NCI-H2081 (cell line): Measurements from ENCODE around the gene SIAH3.
"Not testable (repeated sequence)": the region's sequence is repeated elsewhere in the genome, so short reads cannot be mapped to it uniquely, and the experiment has no call there.

Experiments
- DNase-seq, 2 experiments: peaks; one replicate each; lab custom pipeline; 2025; lab: John Stamatoyannopoulos, UW

SIAH3 gene

GRCh38 chr13:45851171-45851921 is at the start of gene SIAH3:
SIAH3 (minus strand) TSS chr13:45851753; CDS start chr13:45851629, 124 bp downstream.
- DNase-seq = no peak

- DNase-seq = peak in 1 of 2 experiments; percentile 10
Observed at GRCh38 chr13:45899406-45899805, 47.9 kb upstream of the SIAH3 start.

- DNase-seq = no peak
Observed at GRCh38 chr13:45897562-45897961, 46.0 kb upstream of the SIAH3 start.

- no peak for DNase-seq
Observed at GRCh38 chr13:45896285-45896684, 44.7 kb upstream of the SIAH3 start.

- no peak for DNase-seq
Observed at GRCh38 chr13:45895881-45896280, 44.3 kb upstream of the SIAH3 start.

- no peak for DNase-seq
Observed at GRCh38 chr13:45892513-45892912, 41.0 kb upstream of the SIAH3 start.

- DNase-seq = no peak
Observed at GRCh38 chr13:45889590-45890243, 38.2 kb upstream of the SIAH3 start.

GRCh38 chr13:45886466-45886865 is 34.9 kb upstream of the SIAH3 start:
- DNase-seq = no peak

GRCh38 chr13:45885194-45885593 is 33.6 kb upstream of the SIAH3 start:
- no peak for DNase-seq

- DNase-seq = no peak
Observed at GRCh38 chr13:45882626-45883025, 31.1 kb upstream of the SIAH3 start.

- DNase-seq = no peak
Observed at GRCh38 chr13:45881353-45881752, 29.8 kb upstream of the SIAH3 start.

- no peak for DNase-seq
Observed at GRCh38 chr13:45880242-45880641, 28.7 kb upstream of the SIAH3 start.

- no peak for DNase-seq
Observed at GRCh38 chr13:45879666-45880065, 28.1 kb upstream of the SIAH3 start.

GRCh38 chr13:45878966-45879365 is 27.4 kb upstream of the SIAH3 start:
- no peak for DNase-seq

GRCh38 chr13:45876781-45877180 is 25.2 kb upstream of the SIAH3 start:
- no peak for DNase-seq

- no peak for DNase-seq
Observed at GRCh38 chr13:45875951-45876350, 24.4 kb upstream of the SIAH3 start.

- DNase-seq = no peak
Observed at GRCh38 chr13:45873491-45874325, 22.2 kb upstream of the SIAH3 start.

GRCh38 chr13:45872566-45872965 is 21.0 kb upstream of the SIAH3 start:
- no peak for DNase-seq

- DNase-seq = not testable (repeated sequence)
Observed at GRCh38 chr13:45871201-45871600, 19.6 kb upstream of the SIAH3 start.

GRCh38 chr13:45870232-45870631 is 18.7 kb upstream of the SIAH3 start:
- DNase-seq = no peak

GRCh38 chr13:45865414-45865813 is 13.9 kb upstream of the SIAH3 start:
- DNase-seq = no peak

GRCh38 chr13:45863709-45864590 is 12.4 kb upstream of the SIAH3 start:
- DNase-seq = peak in 1 of 2 experiments; percentile 4
